ENCODE measurements around the gene DDX23. TPM values are rescaled to one million over a fixed set of nuclear protein-coding genes. Genes with fewer than 3 reads are reported as not detected.

The DDX23 gene
- total and polyA plus RNA-seq, 2 experiments from 2014 or later: 41.7 to 74.8 TPM

DNA sequence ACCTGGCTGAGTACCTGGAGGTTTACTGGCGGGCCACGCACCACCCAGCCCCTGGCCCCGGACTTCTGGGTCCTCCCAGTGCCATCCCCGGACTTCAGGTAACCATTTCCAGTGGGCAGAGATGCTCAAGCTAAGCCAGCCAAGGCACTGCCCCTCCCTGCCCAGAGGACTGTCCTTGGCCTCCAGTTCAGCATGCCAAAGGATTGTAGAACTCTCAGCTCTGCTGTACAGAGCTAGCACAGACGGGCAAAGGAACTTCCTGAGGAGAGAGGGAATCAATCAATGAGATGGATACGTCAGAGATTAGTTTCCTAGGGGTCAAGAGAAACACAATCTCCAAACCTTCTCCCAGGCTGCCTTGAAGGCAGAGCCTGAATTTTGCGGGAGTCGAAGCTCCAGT, 24.9 kb downstream of the DDX23 start:
- H3K4me1 ChIP-seq (ENCODE audit: insufficient read depth): no peaks in the 10 kb centered on the region
- H3K4me2 ChIP-seq: no peak overlapping the region
- H4K20me1 ChIP-seq (ENCODE audit: insufficient read depth, poor library complexity, severe bottlenecking): no peaks in the 10 kb centered on the region
- no peaks in the 10 kb centered on the region for H3K27me3 ChIP-seq
- H3K4me3 ChIP-seq: no peak overlapping the region
- no peaks in the 10 kb centered on the region for H3K36me3 ChIP-seq (replicated peaks; ENCODE audit: insufficient read depth, low read depth)
- H2AFZ ChIP-seq: no peak overlapping the region
- H3K9me2 ChIP-seq (replicated peaks; ENCODE audit: insufficient read depth): no peaks in the 10 kb centered on the region
- no peak overlapping the region for H3K27ac ChIP-seq
- DNase-seq (ENCODE audit: low spot score): no peak
- no peaks in the 10 kb centered on the region for H3K9me3 ChIP-seq (ENCODE audit: low read depth)
- TF ChIP-seq, protein P1, sequence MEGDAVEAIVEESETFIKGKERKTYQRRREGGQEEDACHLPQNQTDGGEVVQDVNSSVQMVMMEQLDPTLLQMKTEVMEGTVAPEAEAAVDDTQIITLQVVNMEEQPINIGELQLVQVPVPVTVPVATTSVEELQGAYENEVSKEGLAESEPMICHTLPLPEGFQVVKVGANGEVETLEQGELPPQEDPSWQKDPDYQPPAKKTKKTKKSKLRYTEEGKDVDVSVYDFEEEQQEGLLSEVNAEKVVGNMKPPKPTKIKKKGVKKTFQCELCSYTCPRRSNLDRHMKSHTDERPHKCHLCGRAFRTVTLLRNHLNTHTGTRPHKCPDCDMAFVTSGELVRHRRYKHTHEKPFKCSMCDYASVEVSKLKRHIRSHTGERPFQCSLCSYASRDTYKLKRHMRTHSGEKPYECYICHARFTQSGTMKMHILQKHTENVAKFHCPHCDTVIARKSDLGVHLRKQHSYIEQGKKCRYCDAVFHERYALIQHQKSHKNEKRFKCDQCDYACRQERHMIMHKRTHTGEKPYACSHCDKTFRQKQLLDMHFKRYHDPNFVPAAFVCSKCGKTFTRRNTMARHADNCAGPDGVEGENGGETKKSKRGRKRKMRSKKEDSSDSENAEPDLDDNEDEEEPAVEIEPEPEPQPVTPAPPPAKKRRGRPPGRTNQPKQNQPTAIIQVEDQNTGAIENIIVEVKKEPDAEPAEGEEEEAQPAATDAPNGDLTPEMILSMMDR (IDR thresholded peaks at IDR 0.05; ENCODE audit: poor library complexity): no peak
- TF ChIP-seq EZH2phosphoT487 (IDR thresholded peaks at IDR 0.05; ENCODE audit: low read depth, severe bottlenecking, unreplicated experiment): no peak
- no peak for TF ChIP-seq EZH2 (IDR thresholded peaks at IDR 0.05; ENCODE audit: borderline replicate concordance)
- H3K79me2 ChIP-seq: no peaks in the 10 kb centered on the region
- WGBS (ENCODE audit: low lambda C conversion rate, missing lambda C conversion rate): 88% methylated on average over 8 of the region's 8 CpGs

DNA sequence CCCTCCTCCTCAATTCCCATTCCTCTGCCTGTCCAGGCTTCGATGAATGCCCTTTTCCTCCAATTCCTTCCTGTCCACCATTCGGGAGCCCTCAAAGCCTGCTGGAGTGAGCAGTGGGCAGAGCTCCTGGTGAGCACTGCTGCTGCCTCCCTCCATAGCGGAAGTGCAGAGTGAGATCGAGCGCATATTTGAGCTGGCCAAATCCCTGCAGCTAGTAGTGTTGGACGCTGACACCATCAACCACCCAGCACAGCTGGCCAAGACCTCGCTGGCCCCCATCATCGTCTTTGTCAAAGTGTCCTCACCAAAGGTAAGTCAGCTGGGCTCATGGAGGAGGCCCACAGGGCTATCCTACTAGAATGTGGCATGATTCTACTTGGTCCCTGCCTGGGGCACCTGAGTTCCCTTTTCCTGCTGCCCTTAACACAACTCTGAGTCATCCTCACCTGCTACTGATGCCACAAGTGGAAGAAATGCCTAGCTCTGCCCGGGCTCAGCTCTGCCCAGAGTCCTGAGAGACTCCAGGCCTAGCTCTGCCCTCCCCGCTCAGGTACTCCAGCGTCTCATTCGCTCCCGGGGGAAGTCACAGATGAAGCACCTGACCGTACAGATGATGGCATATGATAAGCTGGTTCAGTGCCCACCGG, 25.6 kb downstream of the DDX23 start:
- Histone ChIP-seq H3K9me2 (replicated peaks; ENCODE audit: insufficient read depth) (no peaks in the 10 kb centered on the region), H3K79me2 (no peaks in the 10 kb centered on the region), H3K9me3 (ENCODE audit: low read depth) (no peaks in the 10 kb centered on the region), H3K4me2 (no peak overlapping the region), H2AFZ (no peak overlapping the region), H4K20me1 (ENCODE audit: insufficient read depth, poor library complexity, severe bottlenecking) (no peaks in the 10 kb centered on the region), H3K4me3 (no peak overlapping the region), H3K4me1 (ENCODE audit: insufficient read depth) (no peaks in the 10 kb centered on the region), H3K36me3 (replicated peaks; ENCODE audit: insufficient read depth, low read depth) (no peaks in the 10 kb centered on the region), H3K27me3 (no peaks in the 10 kb centered on the region), H3K27ac (no peak overlapping the region)
- DNase-seq (ENCODE audit: low spot score): no peak
- TF ChIP-seq, protein P1 (IDR thresholded peaks at IDR 0.05; ENCODE audit: poor library complexity): no peak
- TF ChIP-seq EZH2 (IDR thresholded peaks at IDR 0.05; ENCODE audit: borderline replicate concordance): no peak
- 90% methylated on average over 15 of the region's 15 CpGs for WGBS (ENCODE audit: low lambda C conversion rate, missing lambda C conversion rate)

DNA sequence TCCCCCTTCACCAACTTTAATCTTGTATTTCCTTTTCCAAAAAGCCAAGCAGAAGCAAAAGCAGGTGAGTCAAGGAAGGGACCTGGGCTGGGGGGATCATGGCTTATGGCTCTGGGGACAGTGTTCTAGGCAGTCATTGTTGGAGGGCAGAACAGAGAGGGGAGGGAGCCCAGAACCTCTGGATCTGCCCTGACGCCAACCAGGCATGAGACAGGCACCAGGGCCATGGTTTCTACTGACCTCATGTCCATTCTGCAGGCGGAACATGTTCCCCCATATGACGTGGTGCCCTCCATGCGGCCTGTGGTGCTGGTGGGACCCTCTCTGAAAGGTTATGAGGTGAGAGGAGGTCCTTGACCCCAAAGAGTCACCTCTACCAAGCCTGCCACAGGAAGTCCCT, 27.1 kb downstream of the DDX23 start:
- TF ChIP-seq, protein P1 (IDR thresholded peaks at IDR 0.05; ENCODE audit: poor library complexity): no peak
- TF ChIP-seq EZH2 (IDR thresholded peaks at IDR 0.05; ENCODE audit: borderline replicate concordance): no peak
- no peak for TF ChIP-seq EZH2phosphoT487 (IDR thresholded peaks at IDR 0.05; ENCODE audit: low read depth, severe bottlenecking, unreplicated experiment)
- 96% methylated on average over 4 of the region's 4 CpGs for WGBS (ENCODE audit: low lambda C conversion rate, missing lambda C conversion rate)
- H3K4me1 ChIP-seq (ENCODE audit: insufficient read depth): no peaks in the 10 kb centered on the region
- DNase-seq (ENCODE audit: low spot score): no peak
- H3K4me3 ChIP-seq: no peak overlapping the region
- H3K9me3 ChIP-seq (ENCODE audit: low read depth): no peaks in the 10 kb centered on the region
- no peaks in the 10 kb centered on the region for H4K20me1 ChIP-seq (ENCODE audit: insufficient read depth, poor library complexity, severe bottlenecking)
- H3K79me2 ChIP-seq: no peaks in the 10 kb centered on the region
- no peaks in the 10 kb centered on the region for H3K36me3 ChIP-seq (replicated peaks; ENCODE audit: insufficient read depth, low read depth)
- no peak overlapping the region for H3K27ac ChIP-seq
- H3K27me3 ChIP-seq: no peaks in the 10 kb centered on the region
- no peaks in the 10 kb centered on the region for H3K9me2 ChIP-seq (replicated peaks; ENCODE audit: insufficient read depth)
- no peak overlapping the region for H2AFZ ChIP-seq
- H3K4me2 ChIP-seq: no peak overlapping the region
